ENCODE measurements around the gene CRLF2. TPM values are rescaled to one million over a fixed set of nuclear protein-coding genes. Genes with fewer than 3 reads are reported as not detected.
"Not testable (repeated sequence)": the region's sequence is repeated elsewhere in the genome, so short reads cannot be mapped to it uniquely, and the experiment has no call there.

The CRLF2 gene
- polyA plus RNA-seq, 1 donor, result not detected

DNA sequence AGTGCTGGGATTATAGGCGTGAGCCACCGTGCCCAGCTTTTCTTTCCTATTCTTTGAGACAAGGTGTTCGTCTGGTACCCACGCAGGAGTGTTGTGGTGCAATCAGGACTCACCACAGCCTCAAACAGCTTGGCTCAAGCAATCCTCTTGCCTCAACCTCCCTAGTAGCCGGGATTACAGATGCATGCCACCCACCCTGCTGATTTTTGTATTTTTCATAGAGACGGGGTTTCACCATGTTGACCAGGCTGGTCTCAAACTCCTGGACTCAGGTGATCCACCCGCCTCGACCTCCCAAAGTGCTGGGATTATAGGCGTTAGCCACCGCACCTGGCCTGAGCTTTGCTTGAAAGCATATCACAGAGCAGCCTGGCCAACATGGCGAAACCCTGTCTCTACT, 1.5 kb upstream of the CRLF2 start:
- no peak for DNase-seq

DNA sequence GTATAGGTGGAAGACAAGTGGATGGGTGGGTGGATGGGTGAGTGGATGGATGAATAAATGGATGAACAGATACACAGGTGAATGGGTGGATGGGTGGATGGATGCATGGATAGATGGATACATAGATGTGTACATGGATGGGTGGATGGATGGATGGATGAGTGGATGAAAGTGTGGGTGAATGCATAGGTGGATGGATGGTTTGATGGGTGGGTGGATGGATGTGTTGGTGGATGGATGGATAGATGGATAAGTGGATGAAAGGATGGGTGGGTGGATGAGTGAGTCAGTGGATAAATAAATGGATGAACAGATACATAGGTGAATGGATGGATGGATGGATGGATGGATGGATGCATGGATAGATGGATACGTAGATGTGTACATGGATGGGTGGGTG, 1.6 kb downstream of the CRLF2 start:
- no peak for DNase-seq

DNA sequence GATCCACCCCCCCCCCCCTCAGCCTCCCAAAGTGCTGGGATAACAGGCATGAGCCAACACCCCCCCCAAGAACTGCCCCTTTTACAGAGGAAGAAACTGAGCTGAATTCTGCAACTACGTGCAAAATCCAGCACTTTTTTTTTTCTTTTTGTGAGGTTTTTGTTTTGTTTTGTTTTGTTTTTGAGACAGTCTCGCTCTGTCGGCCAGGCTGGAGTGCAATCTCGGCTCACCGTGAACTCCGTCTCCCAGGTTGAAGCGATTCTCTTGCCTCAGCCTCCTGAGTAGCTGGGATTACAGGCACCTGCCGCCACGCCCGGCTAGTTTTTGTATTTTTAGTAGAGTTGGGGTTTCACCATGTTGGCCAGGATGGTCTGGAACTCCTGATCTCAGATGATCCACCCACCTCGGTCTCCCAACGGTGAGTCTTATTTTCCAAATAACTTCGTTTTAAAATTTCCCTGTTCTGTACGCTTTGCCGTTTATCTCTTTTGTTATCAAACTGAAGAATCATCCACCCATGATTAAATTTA, 4.9 kb downstream of the CRLF2 start:
- DNase-seq, result no peak

DNA sequence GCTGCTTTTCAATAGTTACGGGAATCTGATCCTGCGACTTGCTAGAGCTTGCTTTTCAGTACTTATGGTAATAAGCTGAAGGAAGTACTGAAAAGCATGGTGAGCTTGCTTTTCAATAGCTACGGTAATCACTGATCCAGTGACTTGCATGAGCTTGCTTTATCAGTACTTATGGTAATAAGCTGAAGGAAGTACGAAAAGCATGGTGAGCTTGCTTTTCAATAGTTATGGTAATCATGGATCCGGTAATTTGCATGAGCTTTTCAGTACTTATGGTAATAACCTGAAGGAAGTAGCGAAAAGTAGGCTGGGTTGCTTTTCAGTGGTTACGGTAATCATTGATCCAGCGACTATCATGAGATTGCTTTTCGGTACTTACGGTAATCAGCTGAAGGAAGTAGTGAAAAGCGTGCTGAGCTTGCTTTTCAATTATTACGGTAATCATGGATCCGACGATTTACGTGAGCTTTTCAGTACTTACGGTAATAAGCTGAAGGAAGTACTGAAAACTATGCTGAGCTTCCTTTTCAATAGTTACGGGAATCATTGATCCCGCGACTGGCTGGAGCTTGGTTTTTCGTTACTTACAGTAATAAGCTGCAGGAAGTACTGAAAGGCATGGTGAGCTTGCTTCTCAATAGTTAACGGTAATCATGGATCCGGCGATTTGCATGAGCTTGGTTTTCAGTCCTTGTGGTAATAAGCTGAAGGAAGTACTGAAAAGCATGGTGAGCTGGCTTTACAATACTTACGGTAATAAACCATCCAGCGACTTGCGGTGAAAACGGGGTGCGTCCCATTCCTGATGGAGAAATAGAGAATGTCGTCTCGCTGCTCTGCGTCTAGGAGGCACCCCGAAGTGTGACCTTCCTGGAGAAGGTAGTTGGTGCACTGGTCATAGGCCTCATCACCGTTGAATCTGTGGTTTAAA, 6.5 kb downstream of the CRLF2 start:
- DNase-seq, result peak; percentile 80

DNA sequence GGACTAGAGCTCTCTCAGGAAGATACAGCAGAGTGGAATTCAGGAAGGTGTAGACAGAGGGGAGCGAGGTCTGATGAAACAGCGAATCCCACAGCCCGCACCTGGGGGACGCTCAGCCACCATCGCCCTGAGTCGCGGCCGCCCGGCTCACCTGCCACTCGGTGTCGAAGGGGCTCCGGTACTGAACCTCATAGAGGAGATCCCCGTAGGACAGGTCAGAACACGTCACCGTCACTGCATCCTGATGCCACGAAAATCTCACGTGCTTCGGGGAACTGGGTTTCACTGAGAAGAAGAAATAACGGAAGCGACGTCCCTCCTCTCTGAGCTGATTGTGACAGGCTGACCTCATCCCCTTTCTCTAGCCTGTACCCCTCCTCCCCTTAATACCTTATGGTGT, 10.2 kb downstream of the CRLF2 start:
- no peak for DNase-seq

DNA sequence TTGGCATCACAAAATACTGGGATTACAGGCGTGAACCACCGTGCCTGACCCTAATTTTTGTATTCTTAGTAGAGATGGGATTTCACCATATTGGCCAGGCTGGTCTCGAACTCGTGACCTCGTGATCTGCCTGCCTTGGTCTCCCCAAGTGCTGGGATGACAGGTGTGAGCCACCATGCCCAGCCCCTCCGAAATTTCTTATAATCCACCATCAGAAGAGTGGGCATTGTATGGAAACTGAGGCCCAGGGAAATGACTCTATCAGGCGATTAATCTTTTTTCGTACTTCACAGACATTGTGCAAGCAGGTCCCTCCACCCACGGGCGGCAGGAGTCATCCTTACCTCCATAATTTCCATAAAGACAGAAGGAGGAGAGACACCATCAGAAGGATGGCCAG, 16.0 kb downstream of the CRLF2 start:
- DNase-seq, result no peak

DNA sequence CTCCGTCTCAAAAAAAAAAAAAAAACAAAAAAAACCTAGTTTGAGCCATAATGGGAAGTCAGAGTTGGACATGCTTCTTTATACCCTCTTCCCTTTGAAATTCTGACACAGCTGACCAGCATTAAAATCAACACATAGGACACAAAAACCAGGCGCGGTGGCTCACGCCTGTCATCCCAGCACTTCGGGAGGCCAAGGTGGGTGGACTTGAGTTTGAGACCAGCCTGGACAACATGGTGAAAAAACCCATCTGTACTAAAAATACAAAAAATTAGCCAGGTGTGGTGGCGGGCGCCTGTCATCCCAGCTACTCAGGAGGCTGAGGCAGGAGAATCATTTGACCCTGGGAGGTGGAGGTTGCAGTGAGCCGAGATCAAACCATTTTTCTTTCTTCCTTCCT, 20.3 kb downstream of the CRLF2 start:
- not testable (repeated sequence) for DNase-seq

DNA sequence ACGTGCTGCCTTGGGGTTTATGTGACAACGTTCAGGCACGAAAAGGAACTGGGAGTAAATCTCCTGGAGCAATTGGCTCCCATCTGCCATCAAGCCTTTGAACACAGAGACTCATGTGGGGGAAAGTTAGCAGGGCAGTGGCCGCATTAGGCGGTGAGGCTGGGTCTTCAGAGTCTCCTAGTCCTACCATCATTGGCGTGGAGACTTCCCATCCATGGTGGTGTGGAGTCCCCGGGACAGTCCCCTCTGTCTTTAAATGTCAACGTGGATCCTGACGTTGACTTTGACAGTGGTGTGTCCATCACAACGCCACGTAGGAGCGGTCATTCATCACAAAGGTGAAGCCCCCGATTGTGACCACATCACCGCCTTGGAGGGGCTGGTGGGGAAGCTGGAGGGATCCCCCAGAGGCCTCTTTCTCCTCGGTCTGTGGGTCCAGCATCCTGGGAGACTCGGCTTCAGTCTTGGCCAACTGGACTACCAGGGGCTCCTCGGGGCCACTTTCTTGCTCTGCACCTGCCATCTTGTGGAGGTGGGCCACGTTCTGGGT, 21.8 kb downstream of the CRLF2 start:
- DNase-seq, result no peak

DNA sequence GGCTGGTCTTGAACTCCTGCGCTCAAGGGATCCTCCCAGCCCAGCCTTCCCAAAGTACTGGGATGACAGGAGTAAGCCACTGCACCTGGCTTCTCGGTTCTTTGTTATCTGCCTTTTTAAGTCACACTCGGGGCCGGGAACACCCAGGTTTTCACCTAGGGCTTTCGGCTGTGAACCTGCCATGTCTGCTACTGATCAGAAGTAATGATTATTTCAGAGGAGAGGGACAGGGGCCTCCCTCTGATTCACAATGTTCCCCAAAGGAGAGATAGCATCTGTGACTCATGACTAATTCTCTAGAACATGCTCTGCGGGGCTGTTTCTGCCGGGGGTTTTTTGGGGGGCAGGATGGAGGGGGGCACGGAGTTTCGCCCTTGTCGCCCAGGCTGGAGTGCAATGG, 26.9 kb downstream of the CRLF2 start:
- no peak for DNase-seq

DNA sequence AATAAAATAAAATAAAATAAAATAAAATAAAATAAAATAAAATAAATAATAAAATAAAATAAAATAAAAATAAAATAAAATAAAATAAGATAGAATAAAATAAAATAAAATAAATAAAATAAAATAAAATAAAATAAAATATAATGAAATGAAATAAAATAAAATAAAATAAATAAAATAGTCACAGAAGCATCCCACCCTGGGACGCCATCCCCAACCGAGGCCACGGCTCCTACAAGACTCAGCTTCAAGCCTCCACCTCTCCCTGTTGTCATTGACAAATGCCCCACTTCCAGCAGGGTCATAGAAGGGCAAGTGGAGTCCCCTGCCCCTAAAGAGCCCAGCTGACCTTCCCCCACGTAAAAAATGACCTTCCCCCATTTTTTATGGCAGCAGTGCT, 30.2 kb downstream of the CRLF2 start:
- DNase-seq, result no peak

DNA sequence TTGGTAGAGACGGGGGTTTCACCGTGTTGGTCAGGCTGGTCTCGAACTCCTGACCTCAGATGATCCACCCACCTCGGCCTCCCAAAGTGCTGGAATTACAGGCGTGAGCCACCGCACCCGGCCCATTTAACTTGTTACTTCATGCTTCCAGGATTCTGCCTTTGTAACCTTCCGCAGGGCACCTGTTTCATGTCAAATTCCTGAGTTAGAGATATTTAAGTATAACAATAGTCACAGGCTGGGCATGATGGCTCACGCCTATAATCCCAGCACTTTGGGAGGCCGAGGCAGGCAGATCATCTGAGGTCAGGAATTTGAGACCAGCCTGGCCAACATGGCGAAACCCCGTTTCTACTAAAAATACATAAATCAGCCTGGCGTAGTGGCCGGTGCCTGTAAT, 30.8 kb downstream of the CRLF2 start:
- DNase-seq, result not testable (repeated sequence)

DNA sequence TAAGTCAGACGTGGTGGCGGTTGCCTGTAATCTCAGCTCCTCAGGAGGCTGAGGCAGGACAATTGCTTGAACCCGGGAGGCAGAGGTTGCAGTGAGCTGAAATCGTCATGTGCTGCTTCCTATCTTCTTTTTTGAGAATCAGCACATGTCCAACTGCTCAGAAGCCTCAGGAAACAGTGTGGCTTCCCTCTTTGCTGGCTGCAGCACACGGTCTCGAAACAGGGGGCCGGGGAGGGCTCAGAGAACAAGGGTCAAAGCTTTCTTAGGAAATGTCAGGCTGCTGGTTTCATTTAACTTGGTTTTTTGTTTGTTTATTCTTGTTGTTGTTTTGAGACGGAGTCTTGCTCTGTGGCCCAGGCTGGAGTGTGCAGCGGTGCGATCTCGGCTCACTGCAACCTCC, 31.3 kb downstream of the CRLF2 start:
- no peak for DNase-seq

DNA sequence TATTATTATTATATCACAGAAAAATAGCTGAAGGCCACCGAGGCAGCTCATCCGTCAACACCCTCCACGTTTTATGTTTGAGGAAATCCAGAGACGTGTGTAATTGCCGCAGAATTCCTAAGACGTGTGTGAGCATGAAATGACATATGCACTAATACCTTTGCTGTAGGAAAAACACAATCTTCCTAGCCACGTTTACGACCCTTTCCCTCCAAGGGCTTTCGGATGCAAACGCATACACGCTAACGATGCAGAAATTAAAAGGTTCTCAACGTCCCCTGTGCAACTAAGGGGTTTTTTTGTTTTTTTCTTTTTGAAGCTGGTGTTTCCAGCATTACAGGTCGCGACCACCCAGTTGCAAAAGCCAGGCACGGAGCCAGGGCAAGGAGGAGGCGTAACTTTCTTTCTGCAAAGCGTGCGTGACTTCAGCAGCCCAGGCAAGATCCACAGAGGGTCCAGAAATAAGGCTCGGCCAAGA, 33.8 kb downstream of the CRLF2 start:
- DNase-seq, result no peak

DNA sequence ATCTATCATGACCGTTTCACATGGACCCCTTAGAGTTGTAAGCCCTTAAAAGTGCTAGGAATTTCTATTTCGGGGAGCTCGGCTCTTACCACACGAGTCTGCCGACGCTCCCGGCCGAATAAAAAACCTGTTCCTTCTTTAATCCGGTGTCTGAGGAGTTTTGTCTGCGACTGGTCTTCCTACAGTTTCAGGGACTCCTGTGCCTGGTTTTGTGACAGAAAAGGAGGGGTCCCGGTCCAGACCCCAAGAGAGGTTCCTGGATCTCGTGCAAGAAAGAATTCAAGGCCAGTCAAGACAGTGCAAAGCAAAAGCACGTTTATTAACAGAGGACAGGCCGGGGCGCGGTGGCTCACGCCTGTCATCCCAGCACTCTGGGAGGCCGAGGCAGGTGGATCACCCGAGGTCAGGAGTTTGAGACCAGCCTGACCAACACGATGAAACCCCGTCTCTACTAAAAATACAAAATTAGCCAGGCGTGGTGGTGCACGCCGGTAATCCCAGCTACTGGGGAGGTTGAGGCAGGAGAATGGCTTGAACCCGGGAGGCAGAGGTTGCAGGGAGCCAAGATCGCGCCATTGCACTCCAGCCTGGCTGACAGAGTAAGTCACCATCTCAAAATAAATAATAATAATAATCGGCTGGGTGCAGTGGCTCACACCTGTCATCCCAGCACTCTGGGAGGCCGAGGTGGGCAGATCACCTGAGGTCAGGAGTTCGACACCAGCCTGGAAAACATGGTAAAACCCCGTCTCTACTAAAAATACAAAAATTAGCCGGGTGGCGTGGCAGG, 35.7 kb downstream of the CRLF2 start:
- DNase-seq, result not testable (repeated sequence)

DNA sequence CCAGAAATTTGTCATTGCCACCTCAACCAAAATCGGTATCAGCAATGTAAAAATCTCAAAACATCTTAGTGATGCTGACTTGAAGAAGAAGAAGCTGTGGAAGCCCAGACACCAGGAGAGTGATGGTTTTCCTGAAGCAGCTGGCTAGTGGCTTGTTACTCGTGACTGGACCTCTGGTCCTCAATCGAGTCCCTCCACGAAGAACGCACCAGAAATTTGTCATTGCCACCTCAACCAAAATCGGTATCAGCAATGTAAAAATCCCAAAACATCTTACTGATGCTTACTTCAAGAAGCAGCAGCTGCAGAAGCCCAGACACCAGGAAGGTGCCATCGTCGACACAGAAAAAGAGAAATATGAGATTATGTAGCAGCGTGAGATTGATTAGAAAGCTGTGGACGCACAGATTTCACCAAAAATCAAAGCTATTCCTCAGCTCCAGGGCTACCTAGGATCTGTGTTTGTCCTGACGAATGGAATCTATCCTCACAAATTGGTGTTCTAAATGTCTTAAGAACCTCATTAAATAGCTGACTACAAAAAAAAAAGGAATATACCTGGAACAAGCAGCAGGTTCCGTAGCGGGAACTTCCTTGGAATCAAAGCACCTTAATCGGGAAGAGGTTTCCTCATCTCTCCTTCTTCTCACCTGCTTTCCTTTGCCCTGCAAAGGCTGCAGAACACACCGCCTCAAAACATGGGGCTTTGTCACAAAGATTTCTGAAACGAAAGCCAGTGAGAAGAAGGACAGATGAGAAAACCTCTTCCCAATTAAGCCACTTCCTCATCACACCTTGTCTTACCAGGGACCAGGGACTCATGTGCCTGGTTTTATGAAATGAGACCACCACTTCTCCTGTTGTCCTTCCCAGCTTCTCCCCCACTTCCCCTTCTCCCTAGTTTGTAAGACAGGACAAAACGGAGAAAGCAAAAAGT, 37.6 kb downstream of the CRLF2 start:
- not testable (repeated sequence) for DNase-seq

DNA sequence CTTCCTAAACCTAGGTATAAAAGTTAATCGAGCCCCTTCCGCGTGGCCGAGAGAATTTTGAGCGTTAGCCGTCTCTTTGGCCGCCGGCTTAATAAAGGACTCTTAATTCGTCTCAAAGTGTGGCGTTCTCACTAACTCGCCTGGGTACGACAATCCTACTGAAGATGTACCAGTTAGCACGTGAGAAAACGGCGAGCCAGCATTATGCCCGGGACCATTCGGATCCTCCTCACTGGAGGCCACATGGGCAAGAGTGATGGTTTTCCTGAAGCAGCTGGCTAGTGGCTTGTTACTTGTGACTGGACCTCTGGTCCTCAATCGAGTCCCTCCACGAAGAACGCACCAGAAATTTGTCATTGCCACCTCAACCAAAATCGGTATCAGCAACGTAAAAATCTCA, 39.0 kb downstream of the CRLF2 start:
- not testable (repeated sequence) for DNase-seq

DNA sequence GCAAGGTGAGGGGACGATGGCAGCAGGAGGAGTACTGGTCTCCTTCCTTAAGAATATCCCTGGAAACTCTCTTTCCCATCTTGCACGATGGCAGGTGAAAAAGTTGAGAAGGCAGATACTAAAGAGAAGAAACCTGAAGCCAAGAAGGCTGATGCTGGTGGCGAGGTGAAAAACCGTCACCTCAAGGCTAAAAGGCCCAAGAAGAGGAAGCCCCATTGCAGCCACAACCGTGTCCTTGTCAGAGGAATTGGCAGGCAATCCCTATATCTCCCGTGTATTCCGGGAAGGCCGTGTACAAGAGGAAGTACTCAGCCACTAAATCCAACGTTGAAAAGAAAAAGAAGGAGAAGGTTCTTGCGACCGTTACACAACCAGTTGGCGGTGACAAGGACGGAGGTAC, 40.0 kb downstream of the CRLF2 start:
- DNase-seq, result no peak

DNA sequence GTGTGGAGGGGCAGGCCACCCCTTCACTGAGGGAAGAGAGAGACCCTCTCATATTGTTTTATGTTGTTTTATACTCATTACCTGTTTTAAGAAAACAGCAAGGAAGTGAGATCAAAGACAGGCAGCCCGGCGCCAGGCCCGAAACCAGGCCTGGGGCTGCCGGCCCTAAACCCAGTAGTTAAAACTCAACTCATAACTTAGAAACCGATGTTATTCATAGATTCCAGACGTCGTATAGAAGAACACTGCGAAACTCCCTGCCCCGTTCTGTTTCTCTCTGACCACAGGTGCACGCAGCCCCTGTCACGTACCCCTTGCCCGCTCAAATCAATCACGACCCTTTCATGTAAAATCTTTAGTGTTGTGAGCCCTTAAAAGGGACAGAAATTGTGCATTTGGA, 40.5 kb downstream of the CRLF2 start:
- DNase-seq, result not testable (repeated sequence)

DNA sequence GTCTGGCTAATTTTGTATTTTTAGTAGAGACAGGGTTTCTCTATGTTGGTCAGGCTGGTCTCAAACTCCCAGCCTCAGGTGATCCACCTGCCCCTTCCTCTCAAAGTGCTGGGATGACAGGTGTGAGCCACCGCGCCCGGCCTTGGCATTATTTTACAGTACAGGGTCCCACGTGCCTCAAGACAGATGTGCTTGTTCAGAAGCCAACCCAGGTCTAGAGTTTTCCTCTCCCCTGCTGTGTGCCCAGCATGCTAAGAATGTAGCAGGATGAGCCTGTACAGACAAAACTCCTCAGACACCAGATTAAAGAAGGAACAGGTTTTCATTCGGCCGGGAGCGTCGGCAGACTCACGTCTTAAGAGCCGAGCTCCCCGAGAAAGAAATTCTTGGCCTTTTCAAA, 42.2 kb downstream of the CRLF2 start:
- DNase-seq, result no peak

DNA sequence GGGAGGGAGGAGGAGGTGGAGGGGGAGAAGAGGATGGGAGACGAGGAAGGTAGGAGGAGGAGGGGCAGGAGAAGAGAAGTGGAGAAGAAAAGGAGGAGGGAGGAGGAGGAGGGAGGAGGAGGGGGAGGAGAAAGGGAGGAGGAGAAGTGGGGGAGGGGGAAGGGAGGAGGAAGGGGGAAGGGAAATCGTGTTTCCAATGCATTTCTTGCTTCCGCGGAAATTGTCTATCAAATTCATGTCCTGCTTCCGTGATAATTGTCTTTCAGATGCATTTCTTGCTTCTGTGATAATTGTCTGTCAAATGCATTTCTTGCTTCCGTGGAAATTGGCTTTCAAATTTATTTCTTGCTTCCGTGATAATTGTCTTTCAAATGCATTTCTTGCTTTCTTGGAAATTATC, 43.3 kb downstream of the CRLF2 start:
- DNase-seq, result no peak

DNA sequence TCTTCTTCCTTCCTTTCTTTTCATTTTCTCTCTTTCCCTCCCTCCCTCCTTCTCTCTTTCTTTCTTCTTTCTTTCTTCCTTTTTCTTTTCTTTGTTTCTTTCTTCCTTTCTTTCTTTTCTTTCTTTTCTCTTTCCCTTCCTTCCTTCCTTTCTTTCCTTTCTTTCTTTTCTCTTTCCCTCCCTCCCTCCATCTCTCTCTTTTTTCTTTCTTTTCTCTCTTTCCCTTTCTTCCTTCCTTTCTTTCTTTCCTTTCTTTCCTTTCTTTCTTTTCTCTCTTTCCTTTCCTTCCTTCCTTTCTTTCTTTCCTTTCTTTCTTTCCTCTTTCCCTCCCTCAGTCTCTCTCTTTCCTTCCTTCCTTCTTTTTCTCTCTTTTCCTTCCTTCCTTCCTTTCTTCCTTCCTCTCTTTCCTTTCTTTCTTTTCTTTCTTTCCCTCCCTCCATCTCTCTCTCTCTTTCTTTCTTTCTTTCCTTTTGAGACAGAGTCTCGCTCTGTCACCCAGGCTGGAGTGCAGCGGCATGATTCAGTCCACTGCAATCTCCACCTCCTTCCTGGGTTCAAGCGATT, 44.4 kb downstream of the CRLF2 start:
- no peak for DNase-seq

DNA sequence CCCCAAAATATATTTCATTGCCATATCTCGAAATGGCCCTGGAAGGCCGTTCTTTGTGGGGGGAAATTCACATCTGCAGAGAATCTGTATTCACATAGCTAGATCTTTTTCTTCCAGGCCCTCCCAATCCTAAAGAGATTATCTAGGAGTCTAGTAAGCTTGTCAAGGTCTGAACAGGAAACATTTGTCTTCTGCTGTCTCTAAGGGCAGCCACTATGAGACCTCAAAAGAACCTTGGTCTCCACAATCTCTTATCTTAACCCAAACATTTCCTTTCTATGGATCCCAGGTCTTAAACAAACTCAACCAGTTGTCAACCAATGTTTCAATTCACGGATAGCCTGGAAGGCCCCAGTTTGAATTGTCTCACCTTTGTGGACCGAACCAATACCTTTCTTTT, 45.0 kb downstream of the CRLF2 start:
- no peak for DNase-seq

All from hindlimb muscle (tissue), 1 donor.